ENCODE measurements around the gene STRIP2. TPM values are rescaled to one million over a fixed set of nuclear protein-coding genes. Genes with fewer than 3 reads are reported as not detected.
"Not testable (repeated sequence)": the region's sequence is repeated elsewhere in the genome, so short reads cannot be mapped to it uniquely, and the experiment has no call there.

Gene STRIP2
- total RNA-seq, 2 donors from 2014 or later, result 1.1 to 5.5 TPM

GRCh38 chr7:129523924-129524323 lies 89.7 kb downstream of the STRIP2 start:
- no peaks in the 10 kb centered on the region for H3K4me1 ChIP-seq (replicated peaks)
- no peak for DNase-seq (ENCODE audit: low spot score)
- no peaks in the 10 kb centered on the region for H3K9me3 ChIP-seq
- H3K27me3 ChIP-seq (replicated peaks; ENCODE audit: insufficient read depth), result no peaks in the 10 kb centered on the region
- intact Hi-C loops (cut with DNase I), result no loop called here
- H3K4me3 ChIP-seq, result no peak overlapping the region
- WGBS, result 68% methylated on average over 3 of the region's 3 CpGs
- H3K27ac ChIP-seq, result no peak overlapping the region
- no peaks in the 10 kb centered on the region for H3K36me3 ChIP-seq
- TF ChIP-seq POLR2AphosphoS5 (IDR thresholded peaks at IDR 0.05), result no peak
- no peak for TF ChIP-seq POLR2A (IDR thresholded peaks at IDR 0.05)
- no peak for TF ChIP-seq CTCF (IDR thresholded peaks at IDR 0.05)

GRCh38 chr7:129524405-129524804 lies 90.2 kb downstream of the STRIP2 start:
- H3K36me3 ChIP-seq; H3K4me3 ChIP-seq; H3K4me1 ChIP-seq (replicated peaks); H3K27ac ChIP-seq; DNase-seq (ENCODE audit: low spot score); H3K9me3 ChIP-seq; intact Hi-C loops (cut with DNase I); H3K27me3 ChIP-seq (replicated peaks; ENCODE audit: insufficient read depth): not testable (repeated sequence)
- 80% methylated on average over 2 of the region's 2 CpGs for WGBS

- intact Hi-C loops (cut with DNase I), result no loop called here
- Histone ChIP-seq H3K36me3 (no peaks in the 10 kb centered on the region), H3K9me3 (no peaks in the 10 kb centered on the region), H3K27me3 (replicated peaks; ENCODE audit: insufficient read depth) (no peaks in the 10 kb centered on the region), H3K4me3 (no peak overlapping the region), H3K27ac (no peak overlapping the region), H3K4me1 (replicated peaks) (no peaks in the 10 kb centered on the region)
- 73% methylated on average over 9 of the region's 9 CpGs for WGBS
- TF ChIP-seq POLR2A (IDR thresholded peaks at IDR 0.05), result no peak
- no peak for TF ChIP-seq CTCF (IDR thresholded peaks at IDR 0.05)
- no peak for TF ChIP-seq POLR2AphosphoS5 (IDR thresholded peaks at IDR 0.05)
- DNase-seq (ENCODE audit: low spot score), result no peak
These were observed 91.1 kb downstream of the STRIP2 start for GRCh38 chr7:129525225-129525862.

GRCh38 chr7:129529643-129530042 lies 95.4 kb downstream of the STRIP2 start:
- H3K9me3 ChIP-seq, result no peaks in the 10 kb centered on the region
- DNase-seq (ENCODE audit: low spot score), result no peak
- no peak overlapping the region for H3K27ac ChIP-seq
- TF ChIP-seq POLR2AphosphoS5 (IDR thresholded peaks at IDR 0.05), result no peak
- no peak for TF ChIP-seq POLR2A (IDR thresholded peaks at IDR 0.05)
- no peak for TF ChIP-seq CTCF (IDR thresholded peaks at IDR 0.05)
- H3K36me3 ChIP-seq, result no peaks in the 10 kb centered on the region
- 83% methylated on average over 4 of the region's 4 CpGs for WGBS
- intact Hi-C loops (cut with DNase I), result no loop called here
- no peak overlapping the region for H3K4me3 ChIP-seq
- no peaks in the 10 kb centered on the region for H3K4me1 ChIP-seq (replicated peaks)
- H3K27me3 ChIP-seq (replicated peaks; ENCODE audit: insufficient read depth), result no peaks in the 10 kb centered on the region

- H3K36me3 ChIP-seq, result no peaks in the 10 kb centered on the region
- H3K4me3 ChIP-seq, result no peak overlapping the region
- H3K9me3 ChIP-seq, result no peaks in the 10 kb centered on the region
- no peaks in the 10 kb centered on the region for H3K27me3 ChIP-seq (replicated peaks; ENCODE audit: insufficient read depth)
- no peak overlapping the region for H3K27ac ChIP-seq
- WGBS, result 79% methylated on average over 5 of the region's 5 CpGs
- no peaks in the 10 kb centered on the region for H3K4me1 ChIP-seq (replicated peaks)
- intact Hi-C loops (cut with DNase I), result no loop called here
- DNase-seq (ENCODE audit: low spot score), result no peak
- TF ChIP-seq CTCF (IDR thresholded peaks at IDR 0.05), result no peak
These were observed 96.7 kb downstream of the STRIP2 start for GRCh38 chr7:129530795-129531391.
